Measurements from ENCODE around the gene CDKN2A.
A peak's percentile ranks its signal among the peaks of the same experiment; 100 is the strongest.

CDKN2A gene

GRCh38 chr9:22008717-22009505 is 14.7 kb upstream of the CDKN2A start, which contains the start of gene CDKN2B:
CDKN2B (minus strand) TSS chr9:22009305; CDS start chr9:22008953, 352 bp downstream.
- DNase-seq (ENCODE audit: low read depth, low spot score), result peak; percentile 97
- peak within 1 kb of the TSS; percentile 93 for H3K4me3 ChIP-seq (ENCODE audit: low read depth, low read length)
- in situ Hi-C loops (cut with HindIII; ENCODE audit: low sequenced_read_pairs), result loop anchor here (10.0 kb wide), 1 partner anchor 194 kb away; no protein-coding TSS in a partner anchor
- peak; percentile 77 for TF ChIP-seq CTCF (IDR thresholded peaks at IDR 0.05; ENCODE audit: low read depth, low read length)

GRCh38 chr9:22008384-22008716 is 14.2 kb upstream of the CDKN2A start:
- DNase-seq (ENCODE audit: low read depth, low spot score), result no peak
- in situ Hi-C loops (cut with HindIII; ENCODE audit: low sequenced_read_pairs), result loop anchor here (10.0 kb wide), 1 partner anchor 194 kb away; no protein-coding TSS in a partner anchor
- peak overlapping the region; percentile 93 for H3K4me3 ChIP-seq (ENCODE audit: low read depth, low read length)
- no peak for TF ChIP-seq CTCF (IDR thresholded peaks at IDR 0.05; ENCODE audit: low read depth, low read length)

- DNase-seq (ENCODE audit: low read depth, low spot score), result peak; percentile 59
- in situ Hi-C loops (cut with HindIII; ENCODE audit: low sequenced_read_pairs), result loop anchor here (10.0 kb wide), 1 partner anchor 191 kb away; no protein-coding TSS in a partner anchor
- no peak for TF ChIP-seq CTCF (IDR thresholded peaks at IDR 0.05; ENCODE audit: low read depth, low read length)
- H3K4me3 ChIP-seq (ENCODE audit: low read depth, low read length), result peak overlapping the region; percentile 93
These were observed 11.8 kb upstream of the CDKN2A start for GRCh38 chr9:22005702-22006606.

GRCh38 chr9:22005021-22005701 is 11.0 kb upstream of the CDKN2A start:
- peak; percentile 52 for DNase-seq (ENCODE audit: low read depth, low spot score)

GRCh38 chr9:22002038-22002437 is 7.8 kb upstream of the CDKN2A start:
- no peak for DNase-seq (ENCODE audit: low read depth, low spot score)
- no peak for TF ChIP-seq CTCF (IDR thresholded peaks at IDR 0.05; ENCODE audit: low read depth, low read length)
- no peak overlapping the region for H3K4me3 ChIP-seq (ENCODE audit: low read depth, low read length)
- in situ Hi-C loops (cut with HindIII; ENCODE audit: low sequenced_read_pairs), result loop anchor here (10.0 kb wide), 1 partner anchor 187 kb away; no protein-coding TSS in a partner anchor

More at GRCh38 chr9:22005021-22005701, 11.0 kb upstream of the CDKN2A start:
- peak overlapping the region; percentile 93 for H3K4me3 ChIP-seq (ENCODE audit: low read depth, low read length)
- peak; percentile 24 for TF ChIP-seq CTCF (IDR thresholded peaks at IDR 0.05; ENCODE audit: low read depth, low read length)
- in situ Hi-C loops (cut with HindIII; ENCODE audit: low sequenced_read_pairs), result loop anchor here (10.0 kb wide), 1 partner anchor 190 kb away; no protein-coding TSS in a partner anchor

- no peak for TF ChIP-seq CTCF (IDR thresholded peaks at IDR 0.05; ENCODE audit: low read depth, low read length)
- no peak overlapping the region for H3K4me3 ChIP-seq (ENCODE audit: low read depth, low read length)
- in situ Hi-C loops (cut with HindIII; ENCODE audit: low sequenced_read_pairs), result no loop called here
- DNase-seq (ENCODE audit: low read depth, low spot score), result no peak
These were observed 3.8 kb upstream of the CDKN2A start for GRCh38 chr9:21998026-21998425.
